Transverse colon (tissue), 4 donors: ENCODE measurements around the gene APH1A. TPM values are rescaled to one million over a fixed set of nuclear protein-coding genes. Genes with fewer than 3 reads are reported as not detected.

ENCODE experiments used
- DNase-seq: peaks from one replicate; pipeline ENCODE4 v3.0.0-alpha.2; 2019
- H3K27ac ChIP-seq, 4 donors: fragments of 200-600 bp; sonication (generic); 2 replicates each; pipeline ENCODE4 v1.5.1; 2016 to 2018; ENCODE audit warnings: inconsistent platforms in 4 of 4
- H3K27me3 ChIP-seq: fragments of 200-600 bp; sonication (generic); 2 replicates; pipeline ENCODE4 v1.5.1; 2017; ENCODE audit warnings: inconsistent platforms
- H3K36me3 ChIP-seq, 4 donors: fragments of 200-600 bp; sonication (generic); 2 replicates each; pipeline ENCODE4 v1.5.1; 2017 to 2019; ENCODE audit warnings: inconsistent platforms in 4 of 4
- H3K4me1 ChIP-seq, 4 donors: fragments of 200-600 bp; sonication (generic); 2 replicates each; pipeline ENCODE4 v1.5.1; 2017 to 2020; ENCODE audit warnings: inconsistent platforms in 4 of 4
- H3K4me3 ChIP-seq, 4 donors: fragments of 200-600 bp; sonication (generic); 1 replicate in 1 of 4; 2 replicates in 3 of 4; pipeline versions ENCODE4 v1.5.1 to v1.6.1; 2017 to 2019; ENCODE audit warnings: inconsistent platforms in 4 of 4
- H3K9me3 ChIP-seq, 2 donors: fragments of 200-600 bp; sonication (generic); 2 replicates each; pipeline ENCODE4 v1.5.1; 2017 to 2019; ENCODE audit warnings: inconsistent platforms in 2 of 2
- CTCF ChIP-seq, 5 experiments: fragments of 200-600 bp in 3 of 5; fragments of 450-650 bp in 2 of 5; sonication (generic) in 3 of 5; IDR thresholded peaks; 1 replicate in 2 of 5; 2 replicates in 3 of 5; pipeline ENCODE4 v1.5.1; 2016 to 2017; ENCODE audit warnings: antibody characterized with exemption in 5 of 5, inconsistent platforms in 3 of 5, mild to moderate bottlenecking in 2 of 5, moderate library complexity in 1 of 5
- EP300 ChIP-seq: sonication (generic); formaldehyde crosslinking; IDR thresholded peaks from one replicate; pipeline ENCODE4 v1.6.1; 2017; ENCODE audit warnings: antibody characterized with exemption, low read depth
- POLR2A ChIP-seq: fragments of 450-650 bp; IDR thresholded peaks from one replicate; pipeline ENCODE4 v1.6.1; 2016; ENCODE audit warnings: antibody characterized with exemption, mild to moderate bottlenecking, moderate library complexity
- POLR2AphosphoS5 ChIP-seq, 3 donors: sonication (generic); formaldehyde crosslinking; IDR thresholded peaks; one replicate each; pipeline ENCODE4 v1.6.1; 2016; ENCODE audit warnings: antibody characterized with exemption in 3 of 3
- WGBS, 2 donors: methylation state at CpG; one replicate each; pipeline ENCODE4 v1.1.5; 2018; ENCODE audit warnings: low coverage in 1 of 2; 5-methylcytosine and 5-hydroxymethylcytosine counted together
- in situ Hi-C, 4 donors: fragments of 200-750 bp; cut with MboI; loops; one replicate each; pipeline versions ENCODE4 v1.15.0 to v1.15.1; 2017; ENCODE audit warnings: low sequenced_read_pairs in 3 of 4, low pct_ligation_motif_present in 1 of 4, low pct_unique_long_range_greater_than_20kb in 1 of 4
- intact Hi-C: fragments of 100-400 bp; cut with DNase I; formaldehyde crosslinking; loops from one replicate; pipeline ENCODE4 v1.15.1; 2023; ENCODE audit warnings: low total_unique reads
- total RNA-seq, 4 donors: library from RNA; depleted of rRNA; stranded (reverse); fragments of >200 nt; gene quantifications; one replicate each; pipeline ENCODE4 v1.1.0, GENCODE V29; 2016

APH1A gene
- total RNA-seq, 4 donors from 2014 or later: 86.8 to 162 (median 113) TPM

DNA sequence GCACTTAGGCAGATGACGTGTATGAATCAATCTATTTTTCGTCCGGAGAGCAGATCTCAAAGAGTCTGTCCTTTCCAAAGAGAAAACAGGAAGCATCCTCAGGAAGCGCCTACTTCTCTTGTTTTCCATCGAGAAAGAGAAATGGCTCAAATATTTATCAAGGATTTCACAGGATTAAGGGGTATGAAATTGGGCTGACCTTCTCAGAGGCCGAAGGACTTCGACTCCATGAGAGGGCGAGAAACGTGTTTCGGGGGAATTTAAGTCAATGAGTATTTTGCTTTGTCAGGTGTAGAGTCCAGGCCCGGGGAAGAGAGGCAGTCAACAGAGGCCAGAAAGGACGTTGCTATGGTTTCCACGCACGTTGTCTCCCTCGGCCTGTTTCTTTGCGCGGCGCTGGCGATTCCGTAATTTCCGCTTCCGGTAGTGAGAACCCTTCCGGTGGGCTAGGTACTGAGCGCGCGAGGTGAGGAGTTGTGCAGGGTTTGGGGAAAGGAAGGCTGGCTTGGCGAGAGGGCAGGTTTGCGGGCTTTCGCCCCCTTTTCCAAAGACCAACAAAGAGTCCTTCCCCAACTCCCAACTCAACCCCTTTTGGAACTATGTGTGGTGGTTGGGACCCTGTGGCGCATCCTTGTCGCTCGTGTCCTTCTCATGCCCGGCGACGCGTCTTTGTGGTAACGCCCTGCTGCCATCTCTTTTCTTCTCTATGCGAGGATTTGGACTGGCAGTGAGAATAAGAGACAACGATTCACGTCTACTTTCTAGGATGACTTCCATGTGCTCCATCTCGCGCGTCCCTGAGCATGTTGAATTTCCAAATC is 24.8 kb upstream of the APH1A start, which contains the start of gene MRPS21:
Gene MRPS21, plus strand, starts transcription at position 429 of the 821 bp plus-strand sequence. CDS start 506 bp downstream, outside the sequence.
- Histone ChIP-seq H3K4me3 (peak within 1 kb of the TSS; percentile 57 to 70 (median 64)), H3K4me1 (peaks cover 9 to 17% (median 12%) of the 10 kb centered on the region in 4 donors), H3K27me3 (no peaks in the 10 kb centered on the region), H3K36me3 (peaks cover 0 to 7% (median 0%) of the 10 kb centered on the region in 4 donors), H3K9me3 (no peaks in the 10 kb centered on the region), H3K27ac (peak within 1 kb of the TSS; percentile 80 to 86 (median 83))
- DNase-seq: peak; percentile 90
- TF ChIP-seq CTCF (IDR thresholded peaks at IDR 0.05) (no peak), POLR2A (peak; percentile 70), EP300 (no peak), POLR2AphosphoS5 (IDR thresholded peaks at IDR 0.05) (peak; percentile 57 to 89 (median 84))
- intact Hi-C loops (no loop called here), in situ Hi-C loops (no loop called here)
- WGBS, 2 donors: 9 to 24% methylated on average over 16 to 43 of the region's 43 CpGs

DNA sequence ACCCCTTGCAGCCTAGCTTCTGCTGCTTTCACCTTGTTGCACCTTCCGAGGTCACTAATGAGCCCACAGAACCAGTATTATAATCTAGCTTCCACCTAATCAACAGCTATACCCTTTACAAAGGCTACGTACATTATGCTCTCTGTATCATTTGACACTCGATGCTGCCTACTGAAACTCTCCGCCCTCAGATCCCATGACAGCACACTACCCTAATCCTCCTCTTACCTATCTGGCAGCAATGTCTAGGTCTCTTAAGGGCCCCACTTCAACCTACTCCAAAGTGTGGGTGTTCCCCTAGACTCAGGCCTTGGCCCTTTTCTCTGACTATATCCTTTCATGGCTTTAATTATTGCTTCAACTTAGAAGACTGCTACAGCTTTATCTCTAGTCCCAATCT is 20.0 kb upstream of the APH1A start:
- H3K4me3 ChIP-seq: no peak overlapping the region
- H3K4me1 ChIP-seq: peaks cover 0 to 10% (median 5%) of the 10 kb centered on the region in 4 donors
- H3K27me3 ChIP-seq: no peaks in the 10 kb centered on the region
- DNase-seq: no peak
- in situ Hi-C loops: no loop called here
- H3K9me3 ChIP-seq: no peaks in the 10 kb centered on the region
- no peak overlapping the region for H3K27ac ChIP-seq
- TF ChIP-seq POLR2AphosphoS5 (IDR thresholded peaks at IDR 0.05) (no peak), CTCF (IDR thresholded peaks at IDR 0.05) (no peak), EP300 (no peak), POLR2A (no peak)
- intact Hi-C loops: no loop called here
- WGBS, 2 donors: 84 to 94% methylated on average over 3 to 4 of the region's 4 CpGs
- no peaks in the 10 kb centered on the region for H3K36me3 ChIP-seq

- no peak for DNase-seq
- in situ Hi-C loops (no loop called here), intact Hi-C loops (no loop called here)
- Histone ChIP-seq H3K27ac (no peak overlapping the region), H3K36me3 (no peaks in the 10 kb centered on the region), H3K4me1 (peaks cover 0 to 13% (median 6%) of the 10 kb centered on the region in 4 donors), H3K27me3 (no peaks in the 10 kb centered on the region), H3K4me3 (no peak overlapping the region), H3K9me3 (no peaks in the 10 kb centered on the region)
- no peak for TF ChIP-seq CTCF (IDR thresholded peaks at IDR 0.05)
- no peak for TF ChIP-seq POLR2A
- 73 to 76% methylated on average over 1 of the region's 1 CpG for WGBS, 2 donors
These were observed 19.6 kb upstream of the APH1A start for GRCh38 chr1:150288382-150288781.

GRCh38 chr1:150283260-150283659 is 14.4 kb upstream of the APH1A start:
- intact Hi-C loops (no loop called here), in situ Hi-C loops (no loop called here)
- 83 to 90% methylated on average over 2 to 12 of the region's 12 CpGs for WGBS, 2 donors
- no peak for TF ChIP-seq CTCF (IDR thresholded peaks at IDR 0.05)
- no peak for TF ChIP-seq POLR2A
- TF ChIP-seq POLR2AphosphoS5 (IDR thresholded peaks at IDR 0.05): no peak
- TF ChIP-seq EP300: no peak
- Histone ChIP-seq H3K4me3 (peak overlapping the region in 3 of 4 donors; percentile 28 to 60 (median 37)), H3K36me3 (no peaks in the 10 kb centered on the region), H3K27me3 (no peaks in the 10 kb centered on the region), H3K27ac (peak overlapping the region; percentile 82 to 91 (median 90)), H3K4me1 (peaks cover 15 to 41% (median 24%) of the 10 kb centered on the region in 4 donors), H3K9me3 (no peaks in the 10 kb centered on the region)
- no peak for DNase-seq
